GM12878 (cell line): ENCODE results near the gene EGFL8. TPM values are rescaled to one million over a fixed set of nuclear protein-coding genes. Genes with fewer than 3 reads are reported as not detected.
A peak's percentile ranks its signal among the peaks of the same experiment; 100 is the strongest.

Experiments used
- ATAC-seq: fragments of 200-7000 bp; cut with Tn5 transposase; 3 replicates; pipeline ENCODE4 v1.9.1; 2020; ENCODE audit warnings: mild to moderate bottlenecking, moderate library complexity
- BruUV-seq: library from RNA; stranded (reverse); fragments of 400-500 nt; replicated peaks from 2 replicates; lab custom pipeline; 2021; lab: Mats Ljungman, UMichigan
- CTCF ChIA-PET: fragments of 300-600 bp; sonication (Branson Sonifier 250); formaldehyde crosslinking; extraction: SDS; loops from one replicate; lab custom pipeline; 2021; ENCODE audit warnings: inconsistent platforms; lab: Yijun Ruan, JAX
- POLR2A ChIA-PET: fragments of 350-600 bp; formaldehyde crosslinking; extraction: SDS; loops from one replicate; lab custom pipeline; 2021; ENCODE audit warnings: inconsistent platforms; lab: Charles Lee
- RAD21 ChIA-PET: fragments of 300-600 bp; sonication (Branson Sonifier 250); formaldehyde crosslinking; loops from one replicate; lab custom pipeline; 2023; ENCODE audit warnings: antibody characterized with exemption; ENCODE audit not compliant: unreplicated experiment; lab: Charles Lee
- SMC1A ChIA-PET: fragments of 300-600 bp; sonication (Branson Sonifier 250); formaldehyde crosslinking; loops from one replicate; lab custom pipeline; 2023; ENCODE audit not compliant: unreplicated experiment, uncharacterized antibody; lab: Charles Lee
- DNase-seq: peaks from one replicate; pipeline ENCODE4 v3.0.0-alpha.2; 2011; ENCODE audit warnings: low read depth, low spot score
- FAIRE-seq: peaks from 3 replicates; lab custom pipeline; 2011; peaks lifted over from hg19 to GRCh38; lab: Jason Lieb, UNC
- H2AFZ ChIP-seq: 2 replicates; pipeline ENCODE4 v1.6.0; 2011; ENCODE audit warnings: low read depth, low read length, control low read depth; ENCODE audit not compliant: control insufficient read depth
- H3K27ac ChIP-seq: 2 replicates; pipeline ENCODE4 v1.5.1; 2011; ENCODE audit warnings: control low read depth; ENCODE audit not compliant: control insufficient read depth, insufficient read depth
- H3K27me3 ChIP-seq, 2 experiments: replicated peaks in 1 of 2; 2 replicates each; pipeline versions ENCODE4 v1.6.0 to v1.6.1; 2011; ENCODE audit warnings: low read length in 1 of 2; ENCODE audit not compliant: control insufficient read depth in 2 of 2, insufficient read depth in 2 of 2
- H3K36me3 ChIP-seq, 2 experiments: 2 replicates each; pipeline ENCODE4 v1.5.1; 2011; ENCODE audit warnings: low read length in 1 of 2; ENCODE audit not compliant: control insufficient read depth in 2 of 2, insufficient read depth in 2 of 2
- H3K4me1 ChIP-seq: 2 replicates; pipeline ENCODE4 v1.6.1; 2011; ENCODE audit warnings: mild to moderate bottlenecking, low read length, moderate library complexity, mixed read lengths; ENCODE audit not compliant: control insufficient read depth, insufficient read depth
- H3K4me2 ChIP-seq: 2 replicates; pipeline ENCODE4 v1.6.0; 2011; ENCODE audit warnings: control low read depth; ENCODE audit not compliant: control insufficient read depth, insufficient read depth
- H3K4me3 ChIP-seq: fragments of 200-600 bp; sonication (generic); 2 replicates; pipeline ENCODE4 v1.5.1; 2016
- H3K79me2 ChIP-seq: 2 replicates; pipeline ENCODE4 v1.6.0; 2011; ENCODE audit warnings: low read length; ENCODE audit not compliant: control insufficient read depth, insufficient read depth
- H3K9ac ChIP-seq: 2 replicates; pipeline ENCODE4 v1.8.0; 2011; ENCODE audit warnings: low read length, control low read depth, mixed read lengths; ENCODE audit not compliant: control insufficient read depth, insufficient read depth
- H3K9me3 ChIP-seq: replicated peaks from 3 replicates; pipeline ENCODE4 v1.5.1; 2011; ENCODE audit warnings: mild to moderate bottlenecking, low read length; ENCODE audit not compliant: control insufficient read depth, insufficient read depth
- H4K20me1 ChIP-seq: 2 replicates; pipeline ENCODE4 v1.6.0; 2011; ENCODE audit not compliant: control insufficient read depth, insufficient read depth
- BCL11A ChIP-seq: IDR thresholded peaks from 2 replicates; pipeline ENCODE4 v1.6.1; 2011; ENCODE audit warnings: low read depth, low read length
- EGR1 ChIP-seq, 2 experiments: IDR thresholded peaks; 1 replicate in 1 of 2; 2 replicates in 1 of 2; pipeline ENCODE4 v1.6.1; 2011 to 2012; ENCODE audit warnings: low read depth in 2 of 2, low read length in 2 of 2, borderline replicate concordance in 1 of 2, mild to moderate bottlenecking in 1 of 2, moderate library complexity in 1 of 2
- ESRRA ChIP-seq: IDR thresholded peaks from 2 replicates; pipeline ENCODE4 v1.6.1; 2012; ENCODE audit warnings: mild to moderate bottlenecking, low read length, improper control_type of control experiment
- HCFC1 ChIP-seq: fragments of 150-350 bp; IDR thresholded peaks from 2 replicates; pipeline ENCODE4 v1.6.1; 2014; ENCODE audit warnings: low read length
- JUNB ChIP-seq: IDR thresholded peaks from 2 replicates; pipeline ENCODE4 v1.6.1; 2016; ENCODE audit warnings: antibody characterized with exemption, mild to moderate bottlenecking
- MYB ChIP-seq: fragments of 150-350 bp; IDR thresholded peaks from 2 replicates; pipeline ENCODE4 v1.6.1; 2014; ENCODE audit warnings: mild to moderate bottlenecking, low read depth, low read length, borderline replicate concordance
- NFYB ChIP-seq: IDR thresholded peaks from 2 replicates; pipeline ENCODE4 v1.6.1; 2011; ENCODE audit warnings: low read depth, mild to moderate bottlenecking, low read length, improper control_type of control experiment, moderate library complexity; ENCODE audit not compliant: insufficient read depth
- PBX3 ChIP-seq: IDR thresholded peaks from 2 replicates; pipeline ENCODE4 v1.6.1; 2011; ENCODE audit warnings: mild to moderate bottlenecking, low read depth, low read length, moderate library complexity; ENCODE audit not compliant: insufficient replicate concordance
- POLR2AphosphoS2 ChIP-seq: IDR thresholded peaks from 2 replicates; pipeline ENCODE4 v1.6.1; 2011; ENCODE audit warnings: low read depth, mild to moderate bottlenecking, low read length, improper control_type of control experiment, moderate library complexity
- POU2F2 ChIP-seq: IDR thresholded peaks from 3 replicates; pipeline ENCODE4 v1.6.1; 2011; ENCODE audit warnings: low read depth, mild to moderate bottlenecking, low read length, borderline replicate concordance
- SIN3A ChIP-seq: IDR thresholded peaks from 2 replicates; pipeline ENCODE4 v1.6.1; 2012; ENCODE audit warnings: low read depth, low read length, improper control_type of control experiment
- SIX5 ChIP-seq: IDR thresholded peaks from 2 replicates; pipeline ENCODE4 v1.6.1; 2011; ENCODE audit warnings: mild to moderate bottlenecking, low read depth, low read length, moderate library complexity; ENCODE audit not compliant: severe bottlenecking
- SREBF2 ChIP-seq: IDR thresholded peaks from 2 replicates; pipeline ENCODE4 v1.6.1; 2012; ENCODE audit warnings: mild to moderate bottlenecking, low read length
- YBX1 ChIP-seq: fragments of 450-650 bp; IDR thresholded peaks from 2 replicates; pipeline ENCODE4 v1.6.1; 2016; ENCODE audit warnings: antibody characterized with exemption
- ZSCAN29 ChIP-seq: fragments of 450-650 bp; IDR thresholded peaks from 2 replicates; pipeline ENCODE4 v1.6.1; 2017; ENCODE audit warnings: mild to moderate bottlenecking, moderate library complexity
- WGBS: methylation state at CpG from one replicate; pipeline ENCODE4 v1.1.6; 2016; ENCODE audit warnings: low lambda C conversion rate; ENCODE audit not compliant: insufficient replicate concordance, insufficient coverage; ENCODE audit errors: missing lambda C conversion rate; 5-methylcytosine and 5-hydroxymethylcytosine counted together
- in situ Hi-C: fragments of 300-500 bp; cut with MboI; formaldehyde crosslinking; loops from 9 replicates; pipeline ENCODE4 v1.14.3; 2018; ENCODE audit warnings: mixed read lengths
- intact Hi-C: fragments of 100-400 bp; cut with micrococcal nuclease; formaldehyde crosslinking; loops from one replicate; pipeline ENCODE4 v1.14.2; 2022; ENCODE audit not compliant: unreplicated experiment
- polyA plus RNA-seq, 11 experiments: library from polyadenylated mRNA; depleted of rRNA in 4 of 11; unstranded in 6 of 11; stranded (reverse) in 5 of 11; fragments of >200 nt; fragmentation: Nextera tagmentation in 4 of 11; fragmentation: Illumina TruSeq in 1 of 11; extraction: Ambion mirVana in 4 of 11; extraction: Trizol in 1 of 11; gene quantifications; 1 replicate in 1 of 11; 2 replicates in 10 of 11; pipeline versions ENCODE4 v1.2.1 to v1.2.3, GENCODE V29; 2011 to 2016; ENCODE audit warnings: inconsistent platforms in 2 of 11, missing spikeins in 2 of 11, low read depth in 1 of 11
- total RNA-seq, 4 experiments: library from RNA; depleted of rRNA in 3 of 4; stranded (reverse); fragments of >200 nt in 3 of 4; fragmentation: Illumina TruSeq in 1 of 4; extraction: Trizol in 1 of 4; gene quantifications; 2 replicates each; pipeline versions ENCODE4 v1.2.1 to v1.2.3, GENCODE V29; 2013 to 2021
- TF ChIP-seq, protein P1 (sequence below): IDR thresholded peaks from 2 replicates; pipeline ENCODE4 v1.6.1; 2012; ENCODE audit warnings: low read depth, low read length, improper control_type of control experiment

EGFL8 gene
- total and polyA plus RNA-seq, 10 of the 15 experiments (the other 5 are each of a cell fraction or from before 2014, with no cell fraction given): 0.07 to 3.5 (median 1.4) TPM

GRCh38 chr6:32188381-32189068 lies 24.1 kb downstream of the EGFL8 start:
- H3K36me3 ChIP-seq: peaks cover 4 to 6% of the 10 kb centered on the region in 2 experiments; a peak in 3 of 4 replicates
- peak overlapping the region; percentile 93 for H3K4me2 ChIP-seq
- ATAC-seq (no peak), FAIRE-seq (no peak), DNase-seq (no peak)
- H3K9ac ChIP-seq: peak overlapping the region; percentile 99
- no peaks in the 10 kb centered on the region for H3K9me3 ChIP-seq
- POLR2A ChIA-PET: interaction anchor here (0.8 to 7.0 kb wide), 4 partner anchors 9 to 80 kb away, joined by 3 to 123 read pairs (median 37); partner anchors contain the start of genes AGPAT1, ATF6B, FKBPL and RNF5
- peak overlapping the region; percentile 90 for H3K4me3 ChIP-seq
- RAD21 ChIA-PET: interaction anchor here (1.6 kb wide), 1 partner anchor 10 kb away, joined by 6 read pairs; no protein-coding TSS in a partner anchor
- intact Hi-C loops: no loop called here
- no peak overlapping the region for H2AFZ ChIP-seq
- CTCF ChIA-PET: interaction anchor here (0.9 kb wide), 1 partner anchor 271 kb away, joined by 5 read pairs; no protein-coding TSS in a partner anchor
- in situ Hi-C loops: no loop called here
- peaks cover 26% of the 10 kb centered on the region for H3K4me1 ChIP-seq
- H4K20me1 ChIP-seq: no peaks in the 10 kb centered on the region
- peaks cover 54% of the 10 kb centered on the region for H3K79me2 ChIP-seq
- WGBS: 63% methylated on average over 10 of the region's 13 CpGs
- peak overlapping the region; percentile 100 for H3K27ac ChIP-seq
- TF ChIP-seq BCL11A: no peak
- TF ChIP-seq SREBF2: no peak
- TF ChIP-seq, protein P1, sequence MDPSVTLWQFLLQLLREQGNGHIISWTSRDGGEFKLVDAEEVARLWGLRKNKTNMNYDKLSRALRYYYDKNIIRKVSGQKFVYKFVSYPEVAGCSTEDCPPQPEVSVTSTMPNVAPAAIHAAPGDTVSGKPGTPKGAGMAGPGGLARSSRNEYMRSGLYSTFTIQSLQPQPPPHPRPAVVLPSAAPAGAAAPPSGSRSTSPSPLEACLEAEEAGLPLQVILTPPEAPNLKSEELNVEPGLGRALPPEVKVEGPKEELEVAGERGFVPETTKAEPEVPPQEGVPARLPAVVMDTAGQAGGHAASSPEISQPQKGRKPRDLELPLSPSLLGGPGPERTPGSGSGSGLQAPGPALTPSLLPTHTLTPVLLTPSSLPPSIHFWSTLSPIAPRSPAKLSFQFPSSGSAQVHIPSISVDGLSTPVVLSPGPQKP: no peak
- TF ChIP-seq HCFC1: no peak
- TF ChIP-seq SIN3A: no peak
- no peak for TF ChIP-seq JUNB
- TF ChIP-seq POLR2AphosphoS2: no peak
- no peak for TF ChIP-seq NFYB
- no peak for TF ChIP-seq POU2F2
- TF ChIP-seq MYB: no peak
- TF ChIP-seq YBX1: no peak
- TF ChIP-seq ZSCAN29: no peak
- TF ChIP-seq EGR1 (IDR thresholded peaks at IDR 0.05; ENCODE audit: borderline replicate concordance in 1 of 2, low read depth in 2 of 2, low read length in 2 of 2): no peak
- no peak for TF ChIP-seq SIX5
- no peak for TF ChIP-seq ESRRA
- no peak for TF ChIP-seq PBX3
- SMC1A ChIA-PET: interaction anchor here (0.6 to 1.6 kb wide), 3 partner anchors 7 to 1136 kb away, joined by 3 to 6 read pairs (median 3); no protein-coding TSS in a partner anchor
- H3K27me3 ChIP-seq: no peaks in the 10 kb centered on the region
- BruUV-seq: no TSS peak
